Right ventricle myocardium inferior (tissue), 1 donor: ENCODE measurements around the gene SNTB2. TPM values are rescaled to one million over a fixed set of nuclear protein-coding genes. Genes with fewer than 3 reads are reported as not detected.

Experiments
- ATAC-seq: fragments of 200-7000 bp; cut with Tn5 transposase; one replicate; pipeline ENCODE4 v1.9.1; 2020; ENCODE audit warnings: mild to moderate bottlenecking, moderate library complexity
- DNase-seq: peaks from one replicate; pipeline ENCODE4 v3.0.0; 2021; ENCODE audit errors: missing footprints
- intact Hi-C: fragments of 100-400 bp; cut with DNase I; formaldehyde crosslinking; loops from one replicate; pipeline ENCODE4 v1.11.0; 2022
- total RNA-seq: library from RNA; stranded (reverse); fragmentation: NEBNext Ultra II Directional; extraction: Animal tissue kit (Norgen Biotek cat#: 25700); gene quantifications from one replicate; pipeline ENCODE4 v1.2.1, GENCODE V29; 2021
- donor health status: DM: no; HTN: yes; CAD: no; lungs with severe emphysema.

Gene SNTB2
- total RNA-seq, 1 donor from 2014 or later = 16.5 TPM

DNA sequence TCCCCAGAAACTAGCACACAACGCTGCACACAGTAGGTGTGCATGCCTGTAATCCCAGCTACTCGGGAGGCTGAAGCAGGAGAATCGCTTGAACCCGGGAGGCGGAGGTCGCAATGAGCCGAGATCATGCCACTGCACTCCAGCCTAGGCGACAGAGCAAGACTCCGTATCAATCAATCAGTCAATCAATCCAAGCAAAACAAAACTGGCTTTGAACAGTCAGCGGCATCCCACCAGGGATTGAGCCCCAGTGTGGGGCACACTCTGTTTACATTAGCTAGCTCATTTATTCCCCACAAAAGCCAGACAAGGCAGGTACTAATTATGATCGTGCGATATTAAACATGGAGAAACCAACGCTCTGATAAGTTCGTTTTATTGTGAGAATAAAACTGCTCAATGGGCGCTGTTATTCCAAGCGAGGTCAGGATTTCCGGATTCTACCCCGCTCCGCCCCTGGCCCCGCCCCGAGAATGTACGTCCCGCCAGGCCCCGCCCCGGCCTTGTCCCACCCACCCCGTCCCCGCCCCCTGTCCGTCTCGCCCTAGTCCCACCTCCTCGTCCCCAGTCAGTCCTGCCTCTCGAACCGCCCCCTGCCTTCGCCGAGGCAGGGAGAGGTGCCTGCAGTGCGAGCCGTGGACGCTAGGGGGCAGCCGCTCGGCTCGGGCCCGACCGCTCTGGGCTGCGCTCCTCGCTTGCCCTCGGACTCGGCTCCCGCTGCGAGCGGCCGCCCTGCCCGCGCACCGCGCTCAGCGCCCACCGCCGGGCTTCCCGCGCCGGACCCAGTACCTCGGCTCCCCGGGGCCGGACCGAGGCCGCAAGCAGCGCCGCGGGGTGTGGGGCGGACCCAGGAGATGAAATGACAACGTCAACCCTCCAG is 123.9 kb downstream of the SNTB2 start, which contains the start of gene VPS4A:
Gene VPS4A (plus strand): TSS at position 698 of the 880 bp plus-strand sequence. CDS start 162 bp downstream, at position 860.
- peak; percentile 97 for ATAC-seq
- intact Hi-C loops = no loop called here
- DNase-seq = peak; percentile 98

GRCh38 chr16:69311533-69312387 is 124.8 kb downstream of the SNTB2 start:
- intact Hi-C loops = no loop called here
- ATAC-seq (peak; percentile 35), DNase-seq (peak; percentile 79)

GRCh38 chr16:69313469-69313868 is 126.5 kb downstream of the SNTB2 start:
- DNase-seq (no peak), ATAC-seq (no peak)
- intact Hi-C loops = no loop called here

- no peak for ATAC-seq
- intact Hi-C loops = no loop called here
Measured at GRCh38 chr16:69314534-69314933, 127.6 kb downstream of the SNTB2 start.

DNA sequence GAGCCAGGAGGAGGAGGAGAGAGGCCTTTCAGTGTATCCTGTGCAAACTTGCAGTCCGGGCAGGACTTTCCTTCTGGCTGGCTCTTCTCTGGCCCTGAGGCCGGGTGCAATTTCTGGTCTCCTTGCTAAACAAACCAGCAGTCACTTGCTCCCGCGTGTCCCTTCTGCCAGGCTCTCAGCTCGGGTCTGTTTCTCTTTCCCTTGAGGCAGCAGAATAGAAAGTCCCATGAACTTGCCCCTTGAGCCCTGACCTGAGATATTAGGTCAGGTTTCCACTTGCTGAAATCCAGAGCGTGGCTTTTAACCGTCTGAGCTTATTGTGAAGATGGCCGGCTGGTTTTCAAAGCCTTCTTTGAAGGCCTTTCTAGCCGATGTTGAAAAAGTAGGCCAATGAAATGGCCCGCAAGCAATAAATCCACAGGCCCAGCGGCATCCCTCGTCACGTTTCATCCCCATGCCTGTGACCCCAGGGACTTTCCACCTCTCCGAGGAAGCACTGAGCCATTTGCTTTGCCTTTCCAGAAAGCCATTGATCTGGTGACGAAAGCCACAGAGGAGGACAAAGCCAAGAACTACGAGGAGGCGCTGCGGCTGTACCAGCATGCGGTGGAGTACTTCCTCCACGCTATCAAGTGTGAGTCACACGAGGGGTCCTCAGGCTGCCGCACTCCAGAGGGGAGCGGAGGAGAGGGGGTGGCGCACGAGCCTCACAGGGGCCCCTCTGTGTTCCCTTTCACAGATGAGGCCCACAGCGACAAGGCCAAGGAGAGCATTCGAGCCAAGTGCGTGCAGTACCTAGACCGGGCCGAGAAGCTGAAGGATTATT is 128.7 kb downstream of the SNTB2 start:
- intact Hi-C loops = no loop called here
- no peak for ATAC-seq
- no peak for DNase-seq

More at GRCh38 chr16:69314534-69314933, 127.6 kb downstream of the SNTB2 start:
- no peak for DNase-seq

DNA sequence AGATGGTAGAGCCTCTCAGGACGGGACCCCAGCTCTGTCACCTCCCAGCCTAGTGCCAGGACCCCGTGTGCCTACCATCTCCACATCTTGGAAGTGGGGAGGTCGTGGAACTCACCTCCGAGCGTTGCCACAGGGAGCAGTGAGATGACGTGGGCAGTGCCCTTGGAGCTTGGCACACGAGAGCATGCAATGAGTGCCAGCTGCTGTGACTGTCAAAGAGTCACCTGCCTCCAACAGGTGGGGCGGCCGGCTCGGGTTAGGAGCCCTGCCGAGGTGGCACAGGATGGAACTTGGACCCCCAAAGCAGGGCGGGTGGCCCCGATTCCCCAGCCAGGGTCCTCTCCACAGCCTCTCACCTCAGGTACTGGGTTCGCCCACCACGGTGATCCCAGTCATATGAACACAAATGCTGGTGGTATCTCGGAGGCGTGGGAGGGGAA is 129.7 kb downstream of the SNTB2 start:
- DNase-seq = no peak
- ATAC-seq = no peak
- intact Hi-C loops = no loop called here

DNA sequence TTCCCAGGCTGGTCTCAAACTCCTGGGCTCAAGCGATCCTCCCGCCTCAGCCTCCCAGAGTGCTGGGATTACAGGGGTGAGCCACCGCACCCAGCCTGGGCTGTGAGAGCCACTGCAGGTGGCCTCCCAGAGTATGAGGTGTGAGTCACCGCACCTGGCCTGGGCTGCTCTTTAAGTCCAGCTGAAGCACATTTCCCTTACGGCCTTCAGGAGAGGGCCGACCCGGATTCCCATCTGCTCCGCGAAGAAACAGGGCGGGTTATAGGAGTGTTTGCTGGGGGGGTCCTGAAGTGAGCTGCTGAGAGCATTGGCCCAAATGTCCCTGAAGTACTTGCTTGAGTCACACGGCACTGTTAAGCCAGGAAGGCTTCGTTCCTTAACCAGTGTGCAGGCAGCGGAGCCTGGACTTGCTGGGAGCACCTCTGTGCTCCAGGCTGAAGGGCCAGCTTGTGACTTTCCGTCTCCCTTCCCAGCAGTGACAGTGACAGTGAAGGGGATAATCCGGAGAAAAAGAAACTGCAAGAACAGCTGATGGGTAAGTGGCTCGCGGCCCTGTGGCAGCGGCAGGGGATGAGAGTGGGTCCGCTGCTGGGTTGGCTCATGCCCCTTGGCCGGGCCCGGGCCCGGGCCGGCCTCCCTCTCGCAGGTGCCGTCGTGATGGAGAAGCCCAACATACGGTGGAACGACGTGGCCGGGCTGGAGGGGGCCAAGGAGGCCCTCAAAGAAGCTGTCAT is 131.4 kb downstream of the SNTB2 start:
- DNase-seq (no peak), ATAC-seq (no peak)
- intact Hi-C loops = no loop called here

DNA sequence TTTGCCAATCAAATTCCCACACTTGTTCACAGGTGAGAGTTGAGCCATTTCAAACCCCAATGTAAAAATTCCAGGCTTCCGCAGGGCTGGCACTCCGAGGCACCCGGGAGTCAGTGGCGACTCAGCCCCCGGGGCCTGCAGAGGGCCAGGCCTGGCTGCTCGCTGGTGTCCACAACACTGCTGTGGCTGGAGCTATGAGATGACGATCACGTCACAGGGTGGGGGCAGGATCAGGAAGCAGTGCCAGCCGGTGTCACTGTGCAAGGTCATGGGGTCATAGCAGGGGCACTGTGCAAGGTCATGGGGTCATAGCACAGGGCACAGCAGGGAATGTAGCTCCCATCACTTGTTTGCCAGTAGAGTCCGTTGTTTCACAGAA is 131.9 kb downstream of the SNTB2 start:
- intact Hi-C loops = no loop called here
- no peak for DNase-seq
- no peak for ATAC-seq

- no peak for ATAC-seq
- intact Hi-C loops = no loop called here
Measured at GRCh38 chr16:69319381-69319780, 132.4 kb downstream of the SNTB2 start.

GRCh38 chr16:69319826-69320739 is 133.1 kb downstream of the SNTB2 start:
- DNase-seq (no peak), ATAC-seq (no peak)
- intact Hi-C loops = no loop called here

More at GRCh38 chr16:69319381-69319780, 132.4 kb downstream of the SNTB2 start:
- no peak for DNase-seq

GRCh38 chr16:69320740-69321073 is 133.7 kb downstream of the SNTB2 start:
- intact Hi-C loops = no loop called here
- no peak for DNase-seq
- ATAC-seq = no peak

DNA sequence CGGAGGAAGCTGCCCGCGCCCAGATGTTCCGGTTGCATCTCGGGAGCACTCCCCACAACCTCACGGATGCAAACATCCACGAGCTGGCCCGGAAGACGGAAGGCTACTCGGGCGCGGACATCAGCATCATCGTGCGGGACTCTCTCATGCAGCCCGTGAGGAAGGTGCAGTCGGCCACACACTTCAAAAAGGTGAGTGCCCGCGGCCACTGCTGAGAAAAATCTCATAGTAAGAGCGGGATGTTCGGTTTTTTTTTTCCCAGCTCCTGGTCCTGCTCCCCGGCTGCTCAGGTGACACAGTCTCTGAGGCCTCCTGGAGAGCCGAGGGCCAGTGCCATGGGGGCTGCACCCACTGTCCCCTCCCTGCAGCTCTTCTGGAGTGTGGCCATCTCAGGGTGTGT is 134.1 kb downstream of the SNTB2 start:
- no peak for ATAC-seq
- DNase-seq = no peak
- intact Hi-C loops = no loop called here

- intact Hi-C loops = no loop called here
- ATAC-seq (no peak), DNase-seq (no peak)
Measured at GRCh38 chr16:69322343-69322742, 135.4 kb downstream of the SNTB2 start.

GRCh38 chr16:69323415-69323814 is 136.5 kb downstream of the SNTB2 start:
- DNase-seq = no peak
- no peak for ATAC-seq
- intact Hi-C loops = no loop called here

- peak; percentile 86 for DNase-seq
- intact Hi-C loops = no loop called here
- ATAC-seq = peak; percentile 59
Measured at GRCh38 chr16:69324013-69324531, 137.1 kb downstream of the SNTB2 start.

- ATAC-seq (no peak), DNase-seq (no peak)
- intact Hi-C loops = no loop called here
Measured at GRCh38 chr16:69324585-69325253, 137.8 kb downstream of the SNTB2 start.

DNA sequence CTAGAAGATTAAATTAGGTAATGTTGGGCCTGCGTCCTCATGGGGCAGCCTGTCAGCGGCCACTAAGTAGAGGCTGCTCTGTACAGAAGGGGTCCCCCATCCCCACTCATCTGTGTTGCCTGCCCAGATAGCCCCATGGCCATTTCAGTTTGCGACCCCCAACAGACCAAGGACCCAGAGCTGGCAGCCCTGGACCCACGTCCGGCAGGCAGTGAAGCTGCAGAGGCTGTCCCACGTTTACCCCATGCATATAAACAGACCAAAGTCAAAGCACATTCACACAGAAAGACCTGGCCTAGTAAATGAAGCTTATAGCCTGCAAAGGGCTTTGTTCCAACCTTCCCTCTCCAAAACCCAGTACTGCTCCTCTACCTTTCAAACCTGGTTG is 138.8 kb downstream of the SNTB2 start:
- ATAC-seq (no peak), DNase-seq (no peak)
- intact Hi-C loops = no loop called here
